HAP-1 (cell line): ENCODE measurements around the gene PRR18.
A peak's percentile ranks its signal among the peaks of the same experiment; 100 is the strongest.

Source experiments
- DNase-seq, 2 experiments: peaks; one replicate each; pipeline ENCODE4 v3.0.0-alpha.2; 2016 to 2020; ENCODE audit warnings: low spot score in 2 of 2
- H3K27me3 ChIP-seq: fragments of 250-450 bp; sonication (Bioruptor Pico); 2 replicates; pipeline ENCODE4 v1.5.1; 2020; ENCODE audit warnings: low read depth, mild to moderate bottlenecking, moderate library complexity
- H3K36me3 ChIP-seq: fragments of 250-450 bp; sonication (Bioruptor Pico); replicated peaks from 2 replicates; pipeline ENCODE4 v1.5.1; 2020; ENCODE audit warnings: mild to moderate bottlenecking
- H3K4me1 ChIP-seq: fragments of 250-450 bp; sonication (Bioruptor Pico); 2 replicates; pipeline ENCODE4 v1.5.1; 2020; ENCODE audit warnings: mild to moderate bottlenecking
- H3K4me3 ChIP-seq: fragments of 250-450 bp; sonication (Bioruptor Pico); 2 replicates; pipeline ENCODE4 v1.5.1; 2020; ENCODE audit warnings: mild to moderate bottlenecking, moderate library complexity
- H3K9me3 ChIP-seq: fragments of 250-450 bp; sonication (Bioruptor Pico); 2 replicates; pipeline ENCODE4 v1.5.1; 2020; ENCODE audit warnings: mild to moderate bottlenecking, moderate library complexity
- in situ Hi-C: fragments of 300-500 bp; cut with MboI; formaldehyde crosslinking; loops from 3 replicates; pipeline ENCODE4 v1.14.3; 2020; ENCODE audit warnings: low sequenced_read_pairs, inconsistent platforms, mixed read lengths

The PRR18 gene

GRCh38 chr6:166343150-166343487 lies 34.9 kb upstream of the PRR18 start:
- Histone ChIP-seq H3K4me1 (peaks cover 7% of the 10 kb centered on the region), H3K36me3 (peaks cover 14% of the 10 kb centered on the region), H3K27me3 (no peaks in the 10 kb centered on the region), H3K4me3 (peak overlapping the region; percentile 92), H3K9me3 (no peaks in the 10 kb centered on the region)
- DNase-seq = no peak
- in situ Hi-C loops = no loop called here

GRCh38 chr6:166342349-166343149 lies 34.4 kb upstream of the PRR18 start, which contains the start of gene SFT2D1:
Gene SFT2D1 (minus strand): TSS chr6:166342545. CDS start chr6:166342481, 64 bp downstream.
- Histone ChIP-seq H3K27me3 (no peaks in the 10 kb centered on the region), H3K4me3 (peak within 1 kb of the TSS; percentile 92), H3K9me3 (no peaks in the 10 kb centered on the region), H3K4me1 (peaks cover 7% of the 10 kb centered on the region), H3K36me3 (peaks cover 20% of the 10 kb centered on the region)
- peak; percentile 75 to 88 for DNase-seq
- in situ Hi-C loops = no loop called here

- no peak for DNase-seq
- H3K27me3 ChIP-seq = no peaks in the 10 kb centered on the region
- H3K4me3 ChIP-seq = peak overlapping the region; percentile 92
- in situ Hi-C loops = no loop called here
- no peaks in the 10 kb centered on the region for H3K9me3 ChIP-seq
- H3K36me3 ChIP-seq = peaks cover 25% of the 10 kb centered on the region
- peaks cover 7% of the 10 kb centered on the region for H3K4me1 ChIP-seq
These were observed 33.8 kb upstream of the PRR18 start for GRCh38 chr6:166341977-166342348.

- no peak for DNase-seq
- in situ Hi-C loops = no loop called here
- peaks cover 7% of the 10 kb centered on the region for H3K4me1 ChIP-seq
- H3K4me3 ChIP-seq = peak overlapping the region; percentile 92
- no peaks in the 10 kb centered on the region for H3K9me3 ChIP-seq
- no peaks in the 10 kb centered on the region for H3K27me3 ChIP-seq
- peaks cover 25% of the 10 kb centered on the region for H3K36me3 ChIP-seq
These were observed 33.3 kb upstream of the PRR18 start for GRCh38 chr6:166341464-166341863.

- no peaks in the 10 kb centered on the region for H3K9me3 ChIP-seq
- H3K4me3 ChIP-seq = no peak overlapping the region
- DNase-seq = no peak
- H3K4me1 ChIP-seq = peaks cover 7% of the 10 kb centered on the region
- H3K36me3 ChIP-seq = peaks cover 31% of the 10 kb centered on the region
- no peaks in the 10 kb centered on the region for H3K27me3 ChIP-seq
- in situ Hi-C loops = loop anchor here (10.0 kb wide), 1 partner anchor 46 kb away; the partner anchor contains the start of gene MPC1
These were observed 30.7 kb upstream of the PRR18 start for GRCh38 chr6:166338854-166339253.

- in situ Hi-C loops = loop anchor here (10.0 kb wide), 1 partner anchor 48 kb away; the partner anchor contains the start of gene MPC1
- no peaks in the 10 kb centered on the region for H3K27me3 ChIP-seq
- no peaks in the 10 kb centered on the region for H3K9me3 ChIP-seq
- H3K4me3 ChIP-seq = no peak overlapping the region
- peaks cover 8% of the 10 kb centered on the region for H3K4me1 ChIP-seq
- H3K36me3 ChIP-seq = peaks cover 28% of the 10 kb centered on the region
- DNase-seq = no peak
These were observed 28.7 kb upstream of the PRR18 start for GRCh38 chr6:166336847-166337246.

GRCh38 chr6:166335378-166336302 lies 27.4 kb upstream of the PRR18 start:
- H3K4me1 ChIP-seq = peaks cover 19% of the 10 kb centered on the region
- DNase-seq = no peak
- H3K9me3 ChIP-seq = no peaks in the 10 kb centered on the region
- H3K36me3 ChIP-seq = peaks cover 25% of the 10 kb centered on the region
- no peak overlapping the region for H3K4me3 ChIP-seq
- in situ Hi-C loops = loop anchor here (10.0 kb wide), 1 partner anchor 49 kb away; the partner anchor contains the start of gene MPC1
- H3K27me3 ChIP-seq = no peaks in the 10 kb centered on the region

- Histone ChIP-seq H3K4me3 (no peak overlapping the region), H3K27me3 (no peaks in the 10 kb centered on the region), H3K9me3 (no peaks in the 10 kb centered on the region), H3K4me1 (peaks cover 21% of the 10 kb centered on the region), H3K36me3 (peaks cover 20% of the 10 kb centered on the region)
- in situ Hi-C loops = loop anchor here (10.0 kb wide), 1 partner anchor 50 kb away; the partner anchor contains the start of gene MPC1
- no peak for DNase-seq
These were observed 26.7 kb upstream of the PRR18 start for GRCh38 chr6:166334878-166335277.

GRCh38 chr6:166333172-166333995 lies 25.2 kb upstream of the PRR18 start:
- no peaks in the 10 kb centered on the region for H3K9me3 ChIP-seq
- no peak for DNase-seq
- no peaks in the 10 kb centered on the region for H3K27me3 ChIP-seq
- H3K36me3 ChIP-seq = peaks cover 19% of the 10 kb centered on the region
- H3K4me1 ChIP-seq = peaks cover 25% of the 10 kb centered on the region
- H3K4me3 ChIP-seq = no peak overlapping the region
- in situ Hi-C loops = loop anchor here (10.0 kb wide), 1 partner anchor 51 kb away; the partner anchor contains the start of gene MPC1

GRCh38 chr6:166331503-166332415 lies 23.6 kb upstream of the PRR18 start:
- Histone ChIP-seq H3K36me3 (peaks cover 6% of the 10 kb centered on the region), H3K4me3 (no peak overlapping the region), H3K9me3 (no peaks in the 10 kb centered on the region), H3K4me1 (peaks cover 25% of the 10 kb centered on the region), H3K27me3 (no peaks in the 10 kb centered on the region)
- DNase-seq = peak in 1 of 2 experiments; percentile 59
- in situ Hi-C loops = loop anchor here (10.0 kb wide), 1 partner anchor 53 kb away; the partner anchor contains the start of gene MPC1

GRCh38 chr6:166330612-166331011 lies 22.4 kb upstream of the PRR18 start:
- in situ Hi-C loops = loop anchor here (10.0 kb wide), 1 partner anchor 54 kb away; the partner anchor contains the start of gene MPC1
- no peaks in the 10 kb centered on the region for H3K27me3 ChIP-seq
- DNase-seq = peak; percentile 18 to 70
- H3K4me1 ChIP-seq = peaks cover 25% of the 10 kb centered on the region
- H3K4me3 ChIP-seq = no peak overlapping the region
- no peaks in the 10 kb centered on the region; the same call in none of the 2 replicates for H3K36me3 ChIP-seq
- no peaks in the 10 kb centered on the region for H3K9me3 ChIP-seq

GRCh38 chr6:166325383-166326042 lies 17.3 kb upstream of the PRR18 start:
- Histone ChIP-seq H3K36me3 (peaks cover 11% of the 10 kb centered on the region), H3K9me3 (no peaks in the 10 kb centered on the region), H3K27me3 (no peaks in the 10 kb centered on the region), H3K4me3 (no peak overlapping the region), H3K4me1 (peaks cover 6% of the 10 kb centered on the region; the same call in 1 of the 2 replicates)
- in situ Hi-C loops = no loop called here
- DNase-seq = no peak
